Measurements from ENCODE around the gene PPP1R26.
"Not testable (repeated sequence)": the region's sequence is repeated elsewhere in the genome, so short reads cannot be mapped to it uniquely, and the experiment has no call there.

Gene PPP1R26

GRCh38 chr9:135504262-135505243 lies 25.0 kb downstream of the PPP1R26 start:
- no peak for DNase-seq (ENCODE audit: low read depth)

DNA sequence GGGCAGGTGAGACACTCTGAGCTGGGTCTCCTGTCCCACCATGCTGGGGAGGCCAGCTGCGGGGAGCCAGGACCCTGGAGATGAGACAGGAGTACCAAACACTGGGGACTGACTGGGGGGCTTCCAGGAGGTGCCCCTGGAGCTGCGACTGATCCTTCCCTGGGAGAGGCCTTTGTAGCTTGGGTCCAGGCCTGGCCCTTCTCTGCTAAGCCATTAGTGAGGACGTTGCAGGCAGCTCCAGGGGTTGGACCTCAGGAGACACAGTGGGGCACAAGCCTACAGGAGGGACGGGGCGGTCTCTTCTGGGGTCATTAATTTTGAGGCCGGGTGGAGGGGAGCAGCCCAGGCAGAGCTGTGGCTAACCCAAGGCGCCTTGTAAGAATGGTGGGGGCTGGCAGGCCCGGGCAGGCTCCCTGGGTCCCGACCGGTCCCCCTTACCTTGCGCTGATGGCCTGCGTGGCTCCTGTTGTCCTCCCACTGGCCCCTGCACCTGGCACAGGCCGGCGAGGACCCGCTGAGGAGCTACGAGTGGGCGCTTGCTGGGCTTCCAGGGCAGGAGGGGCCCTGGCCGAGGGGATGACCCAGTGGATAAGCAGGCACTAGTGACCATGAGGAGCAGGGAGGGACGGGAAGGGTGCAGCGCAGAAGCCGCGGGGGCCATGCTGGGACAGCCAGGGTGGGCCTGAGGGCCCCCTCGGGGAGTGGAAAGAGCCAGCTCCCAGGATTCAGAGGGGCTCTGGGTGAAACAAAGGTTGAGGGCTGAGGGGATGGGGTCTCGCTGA lies 26.0 kb downstream of the PPP1R26 start:
- no peak for DNase-seq (ENCODE audit: low read depth)

DNA sequence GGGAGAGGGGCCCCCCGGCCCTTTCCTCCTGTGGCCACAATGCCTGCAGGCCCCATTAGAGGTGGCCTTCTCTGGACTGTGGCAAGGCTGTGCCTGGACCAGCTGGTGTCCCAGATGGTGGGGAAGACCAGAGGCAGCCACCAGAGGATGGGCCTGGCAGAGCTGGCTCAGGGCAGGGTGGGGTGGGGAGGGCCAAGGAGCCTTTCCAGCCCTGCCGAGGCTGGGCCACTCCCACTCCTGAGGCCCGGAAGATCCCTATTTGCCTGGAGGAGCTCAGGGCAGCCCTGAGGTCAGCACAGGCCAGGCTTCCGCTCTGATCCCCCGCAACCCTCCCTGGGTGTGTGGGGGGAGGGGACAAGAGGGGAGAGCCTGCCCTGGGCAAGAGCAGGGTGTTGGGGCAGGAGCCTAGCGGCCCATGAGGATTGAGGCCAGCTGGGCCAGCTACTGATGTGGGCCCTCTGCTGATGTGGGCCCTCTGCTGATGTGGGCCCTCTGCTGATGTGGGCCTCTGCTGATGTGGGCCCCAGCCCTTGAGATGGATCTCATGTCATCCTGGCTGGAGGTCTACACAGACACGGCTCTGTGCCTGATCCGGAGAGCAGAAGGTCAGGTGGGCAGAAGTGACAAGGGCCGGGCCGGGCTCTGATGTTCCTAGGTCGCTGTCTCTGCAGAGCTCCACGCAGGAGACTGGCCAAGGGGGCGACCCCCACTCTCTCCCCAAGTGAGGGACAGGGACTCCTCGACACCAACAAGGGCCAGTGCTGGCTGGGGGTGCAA lies 26.9 kb downstream of the PPP1R26 start:
- no peak for DNase-seq (ENCODE audit: low read depth)

GRCh38 chr9:135507104-135508035 lies 27.8 kb downstream of the PPP1R26 start:
- DNase-seq (ENCODE audit: low read depth): no peak

DNA sequence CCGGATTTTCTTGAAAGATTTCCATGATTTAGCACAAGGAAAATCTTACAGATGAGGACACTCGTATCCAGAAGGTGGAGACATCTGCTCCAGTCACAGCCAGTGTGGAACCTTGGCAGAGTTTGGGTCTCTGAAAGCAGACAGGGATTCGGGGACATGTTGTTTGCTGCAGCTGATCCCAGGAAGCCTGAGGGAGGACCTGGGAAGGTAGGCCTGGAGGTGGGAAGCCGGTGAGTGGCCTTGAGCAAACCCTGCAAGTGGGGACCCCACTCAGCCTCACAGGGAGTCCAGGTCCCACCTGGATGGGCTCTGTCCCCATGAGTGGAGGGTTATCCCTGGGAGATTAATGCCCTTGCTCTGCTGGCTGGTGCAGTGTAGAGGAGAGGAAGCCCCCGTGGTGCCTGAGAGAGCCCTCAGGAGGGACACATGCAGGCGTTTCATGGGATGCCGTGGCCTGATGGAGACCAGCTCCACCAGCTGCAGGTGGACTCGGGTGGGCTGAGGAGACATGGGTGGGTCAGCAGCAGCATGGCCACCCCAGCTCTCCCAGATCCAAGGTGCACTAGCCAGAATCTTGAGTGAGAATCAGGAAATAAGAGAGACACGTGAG lies 28.7 kb downstream of the PPP1R26 start:
- no peak for DNase-seq (ENCODE audit: low read depth)

DNA sequence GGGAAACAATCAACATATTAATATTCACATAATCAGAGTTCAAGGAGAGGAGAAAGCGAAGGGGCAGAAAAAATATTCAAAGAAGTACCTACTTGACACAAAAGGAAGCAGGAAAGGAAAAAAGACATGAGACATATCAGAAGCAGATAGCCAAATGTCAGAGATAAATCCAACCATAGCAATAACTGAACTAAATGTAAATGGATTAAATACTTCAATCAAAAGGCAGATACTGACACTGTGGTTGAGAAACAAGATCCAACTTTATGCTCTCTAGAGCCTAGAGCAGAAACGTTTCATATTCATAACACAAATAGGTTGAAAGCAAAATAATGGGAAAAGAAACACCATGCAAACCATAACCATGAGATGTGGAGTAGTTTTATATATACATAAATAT lies 29.9 kb downstream of the PPP1R26 start:
- no peak for DNase-seq (ENCODE audit: low read depth)

GRCh38 chr9:135512241-135512603 lies 32.6 kb downstream of the PPP1R26 start:
- no peak for DNase-seq (ENCODE audit: low read depth)

- no peak for DNase-seq (ENCODE audit: low read depth)
These were observed 33.3 kb downstream of the PPP1R26 start for GRCh38 chr9:135512904-135513303.

GRCh38 chr9:135513351-135513846 lies 33.8 kb downstream of the PPP1R26 start:
- DNase-seq (ENCODE audit: low read depth): no peak

- DNase-seq (ENCODE audit: low read depth): not testable (repeated sequence)
These were observed 34.3 kb downstream of the PPP1R26 start for GRCh38 chr9:135513906-135514305.

- no peak for DNase-seq (ENCODE audit: low read depth)
These were observed 34.9 kb downstream of the PPP1R26 start for GRCh38 chr9:135514342-135515082.

DNA sequence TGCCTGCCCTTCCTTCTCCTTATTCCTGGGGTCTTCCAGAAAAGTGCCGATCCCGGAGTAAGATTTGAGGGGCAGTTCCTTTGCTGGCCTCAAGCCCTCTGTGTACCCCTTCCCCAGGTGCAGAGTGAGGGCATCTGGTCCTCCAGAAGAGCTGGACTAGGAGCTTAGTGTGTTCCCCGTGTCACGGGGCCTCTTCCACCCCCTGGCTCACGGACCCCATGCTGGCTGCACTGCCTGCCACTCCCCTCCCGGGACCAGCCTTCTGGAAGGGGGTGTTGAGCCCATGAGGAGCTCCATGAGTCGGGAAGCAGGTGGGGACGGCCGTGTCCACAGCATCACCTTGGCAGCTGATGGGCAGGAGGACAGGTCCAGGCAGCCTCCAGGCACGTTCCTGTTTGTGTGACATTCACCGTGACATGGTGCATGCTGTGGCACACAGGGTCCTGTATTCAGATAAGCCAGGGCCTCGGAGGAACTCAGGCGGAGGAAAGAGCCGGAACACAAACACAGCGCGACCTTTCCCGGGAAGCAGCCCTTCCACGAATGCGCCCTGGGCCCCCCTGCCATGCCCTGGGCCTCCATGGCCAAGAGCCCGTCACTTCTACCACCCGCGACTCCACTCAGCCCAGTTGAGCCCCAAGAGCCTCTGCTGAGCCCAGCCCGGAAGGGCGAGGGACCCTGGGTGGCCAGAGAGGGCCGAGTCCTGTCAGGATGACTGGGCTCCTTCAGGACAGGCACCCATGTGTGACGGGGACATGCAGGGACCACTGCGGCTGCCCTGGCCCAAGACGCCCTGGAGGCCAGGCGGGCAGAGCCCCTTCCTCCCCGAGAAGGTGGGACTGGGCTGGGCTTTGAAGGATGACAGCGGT lies 35.7 kb downstream of the PPP1R26 start:
- no peak for DNase-seq (ENCODE audit: low read depth)

GRCh38 chr9:135516132-135516860 lies 36.7 kb downstream of the PPP1R26 start:
- no peak for DNase-seq (ENCODE audit: low read depth)

DNA sequence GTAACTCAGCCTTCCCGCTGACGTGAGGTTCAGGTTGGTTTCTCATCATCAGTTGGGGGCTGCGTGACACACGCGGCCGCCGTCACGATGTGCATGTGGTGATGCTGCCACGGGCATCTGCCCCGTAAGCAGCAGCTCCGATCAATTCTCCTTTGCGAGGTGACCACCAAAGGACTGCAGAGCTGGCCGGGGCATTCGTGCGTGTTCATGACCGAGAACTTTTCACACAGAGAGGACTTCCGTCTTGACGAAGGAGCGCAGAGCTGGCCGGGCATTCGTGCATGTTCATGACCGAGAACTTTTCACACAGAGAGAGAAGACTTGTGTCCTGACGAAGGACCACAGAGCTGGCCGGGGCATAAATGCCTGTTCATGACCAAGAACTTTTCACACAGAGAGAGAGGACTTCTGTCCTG lies 37.8 kb downstream of the PPP1R26 start:
- DNase-seq (ENCODE audit: low read depth): no peak

GRCh38 chr9:135519179-135519971 lies 39.8 kb downstream of the PPP1R26 start:
- no peak for DNase-seq (ENCODE audit: low read depth)

DNA sequence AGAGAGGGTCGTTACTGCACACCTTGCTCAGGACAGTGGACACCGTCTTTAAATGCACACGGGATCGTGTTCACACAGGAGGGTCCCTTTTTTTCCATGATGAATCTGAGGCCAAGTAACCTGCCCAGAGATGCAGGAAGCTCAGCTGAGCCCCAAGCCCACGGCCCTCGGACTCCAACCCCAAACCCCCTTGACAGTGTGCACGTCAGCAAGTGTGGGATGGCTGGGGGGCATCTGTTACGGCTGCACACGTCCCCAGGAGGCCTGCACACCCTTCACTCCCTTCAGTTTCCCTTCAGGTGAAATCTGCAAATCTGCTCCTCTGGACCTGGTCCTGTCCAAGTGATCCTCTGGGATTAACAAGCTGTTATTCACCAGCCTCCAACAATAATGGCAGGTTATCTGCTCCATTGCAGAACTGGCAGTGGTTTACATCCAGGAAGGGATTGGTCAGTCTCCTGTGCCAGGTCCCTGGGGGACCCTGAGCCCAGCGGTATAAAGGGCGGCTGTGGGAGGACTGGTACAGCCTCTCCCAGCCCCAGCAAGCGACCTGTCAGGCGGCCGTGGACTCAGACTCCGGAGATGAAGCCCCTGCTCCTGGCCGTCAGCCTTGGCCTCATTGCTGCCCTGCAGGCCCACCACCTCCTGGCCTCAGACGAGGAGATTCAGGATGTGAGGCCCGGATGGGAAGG lies 41.5 kb downstream of the PPP1R26 start, which contains the start of gene LCN1:
Gene LCN1, plus strand, starts transcription at position 525 of the 692 bp plus-strand sequence. Its CDS starts 58 bp downstream, at position 583.
- no peak for DNase-seq (ENCODE audit: low read depth)
